ENCODE results near the gene ACVR1B. TPM values are rescaled to one million over a fixed set of nuclear protein-coding genes. Genes with fewer than 3 reads are reported as not detected.
A peak's percentile ranks its signal among the peaks of the same experiment; 100 is the strongest.

The ACVR1B gene
- total RNA-seq, 1 donor from 2014 or later, result 8.5 TPM

- Histone ChIP-seq H3K36me3 (peaks cover 9% of the 10 kb centered on the region), H3K4me1 (peaks cover 62% of the 10 kb centered on the region), H3K27me3 (ENCODE audit: low read depth) (peaks cover 31% of the 10 kb centered on the region), H3K9me3 (replicated peaks) (no peaks in the 10 kb centered on the region), H3K27ac (replicated peaks) (peak overlapping the region; percentile 97), H3K4me3 (peak overlapping the region; percentile 86)
- no peak for TF ChIP-seq CTCF (IDR thresholded peaks at IDR 0.05; ENCODE audit: borderline replicate concordance)
- DNase-seq, result no peak
- intact Hi-C loops (cut with micrococcal nuclease), result no loop called here
These were observed 54.6 kb downstream of the ACVR1B start for GRCh38 chr12:52005903-52006703.

GRCh38 chr12:52006726-52007157 lies 55.2 kb downstream of the ACVR1B start, which contains the start of gene TAMALIN:
TSS of gene TAMALIN (plus strand) at chr12:52006946. CDS start at chr12:52007020, 74 bp downstream.
- no peaks in the 10 kb centered on the region for H3K9me3 ChIP-seq (replicated peaks)
- intact Hi-C loops (cut with micrococcal nuclease), result no loop called here
- H3K27me3 ChIP-seq (ENCODE audit: low read depth), result peaks cover 31% of the 10 kb centered on the region
- H3K27ac ChIP-seq (replicated peaks), result peak within 1 kb of the TSS; percentile 97
- peaks cover 15% of the 10 kb centered on the region for H3K36me3 ChIP-seq
- DNase-seq, result peak; percentile 79
- no peak for TF ChIP-seq CTCF (IDR thresholded peaks at IDR 0.05; ENCODE audit: borderline replicate concordance)
- peak within 1 kb of the TSS; percentile 86 for H3K4me3 ChIP-seq
- H3K4me1 ChIP-seq, result peaks cover 68% of the 10 kb centered on the region

GRCh38 chr12:52007158-52007921 lies 55.8 kb downstream of the ACVR1B start:
- intact Hi-C loops (cut with micrococcal nuclease), result no loop called here
- peaks cover 72% of the 10 kb centered on the region for H3K4me1 ChIP-seq
- DNase-seq, result peak; percentile 60

GRCh38 chr12:52007982-52008510 lies 56.5 kb downstream of the ACVR1B start:
- Histone ChIP-seq H3K4me1 (peaks cover 72% of the 10 kb centered on the region), H3K4me3 (peak overlapping the region; percentile 86), H3K36me3 (peaks cover 21% of the 10 kb centered on the region), H3K9me3 (replicated peaks) (no peaks in the 10 kb centered on the region), H3K27me3 (ENCODE audit: low read depth) (peaks cover 31% of the 10 kb centered on the region), H3K27ac (replicated peaks) (peak overlapping the region; percentile 97)
- no peak for DNase-seq
- intact Hi-C loops (cut with micrococcal nuclease), result no loop called here
- TF ChIP-seq CTCF (IDR thresholded peaks at IDR 0.05; ENCODE audit: borderline replicate concordance), result no peak

More at GRCh38 chr12:52007158-52007921, 55.8 kb downstream of the ACVR1B start:
- Histone ChIP-seq H3K27me3 (ENCODE audit: low read depth) (peaks cover 31% of the 10 kb centered on the region), H3K4me3 (peak overlapping the region; percentile 86), H3K36me3 (peaks cover 21% of the 10 kb centered on the region), H3K9me3 (replicated peaks) (no peaks in the 10 kb centered on the region), H3K27ac (replicated peaks) (peak overlapping the region; percentile 97)
- TF ChIP-seq CTCF (IDR thresholded peaks at IDR 0.05; ENCODE audit: borderline replicate concordance), result no peak

- peak overlapping the region; percentile 86 for H3K4me3 ChIP-seq
- DNase-seq, result no peak
These were observed 57.7 kb downstream of the ACVR1B start for GRCh38 chr12:52009081-52009751.

More at GRCh38 chr12:52009081-52009751, 57.7 kb downstream of the ACVR1B start:
- H3K36me3 ChIP-seq, result peaks cover 31% of the 10 kb centered on the region
- intact Hi-C loops (cut with micrococcal nuclease), result no loop called here
- TF ChIP-seq CTCF (IDR thresholded peaks at IDR 0.05; ENCODE audit: borderline replicate concordance), result no peak
- peak overlapping the region; percentile 97 for H3K27ac ChIP-seq (replicated peaks)
- H3K9me3 ChIP-seq (replicated peaks), result no peaks in the 10 kb centered on the region
- peaks cover 70% of the 10 kb centered on the region for H3K4me1 ChIP-seq
- peaks cover 31% of the 10 kb centered on the region for H3K27me3 ChIP-seq (ENCODE audit: low read depth)

All from left ventricle myocardium inferior (tissue), 1 donor.